IMR-90 (cell line): Measurements from ENCODE around the gene SLC26A1. TPM values are rescaled to one million over a fixed set of nuclear protein-coding genes. Genes with fewer than 3 reads are reported as not detected.

Experiments used
- ATAC-seq: fragments of 200-7000 bp; cut with Tn5 transposase; 2 replicates; pipeline ENCODE4 v1.9.1; 2020; ENCODE audit warnings: low read depth, mild to moderate bottlenecking, moderate library complexity
- BruUV-seq: library from RNA; stranded (reverse); fragments of 400-500 nt; replicated peaks from 2 replicates; lab custom pipeline; 2021; lab: Mats Ljungman, UMichigan
- CTCF ChIA-PET: fragments of 300-600 bp; formaldehyde crosslinking; extraction: SDS; loops from one replicate; lab custom pipeline; 2021; ENCODE audit warnings: antibody characterized with exemption; lab: Yijun Ruan, JAX
- POLR2A ChIA-PET: fragments of 300-600 bp; sonication (Branson Sonifier 250); formaldehyde crosslinking; loops from one replicate; lab custom pipeline; 2022; ENCODE audit warnings: antibody characterized with exemption; ENCODE audit not compliant: unreplicated experiment; lab: Charles Lee
- DNase-seq: peaks from one replicate; pipeline ENCODE4 v3.0.0; 2013
- H2AFZ ChIP-seq: replicated peaks from 2 replicates; pipeline ENCODE3; 2013; ENCODE audit warnings: low read length, mild to moderate bottlenecking; ENCODE audit not compliant: poor library complexity
- H2AK5ac ChIP-seq: 2 replicates; pipeline ENCODE4 v1.6.1; 2013; ENCODE audit warnings: low read depth, low read length, inconsistent platforms
- H2AK9ac ChIP-seq: replicated peaks from 2 replicates; pipeline ENCODE3; 2013; ENCODE audit warnings: mild to moderate bottlenecking, low read depth, low read length, moderate library complexity; ENCODE audit not compliant: poor library complexity
- H2BK120ac ChIP-seq: 2 replicates; pipeline ENCODE4 v1.6.1; 2013; ENCODE audit warnings: low read depth, low read length, inconsistent platforms
- H2BK15ac ChIP-seq: 3 replicates; pipeline ENCODE4 v1.6.1; 2013; ENCODE audit warnings: low read depth, low read length, inconsistent platforms
- H2BK20ac ChIP-seq: 2 replicates; pipeline ENCODE4 v1.6.1; 2013; ENCODE audit warnings: low read depth, mild to moderate bottlenecking, inconsistent platforms, low read length, moderate library complexity
- H2BK5ac ChIP-seq: 2 replicates; pipeline ENCODE4 v1.6.1; 2013; ENCODE audit warnings: mild to moderate bottlenecking, low read depth, low read length, inconsistent platforms; ENCODE audit not compliant: poor library complexity, severe bottlenecking
- H3K14ac ChIP-seq: replicated peaks from 2 replicates; pipeline ENCODE4 v1.6.1; 2013; ENCODE audit warnings: low read depth, low read length, inconsistent platforms
- H3K18ac ChIP-seq: 2 replicates; pipeline ENCODE4 v1.6.1; 2013; ENCODE audit warnings: low read depth, low read length, control low read depth
- H3K23ac ChIP-seq: 2 replicates; pipeline ENCODE4 v1.6.1; 2013; ENCODE audit warnings: low read depth, low read length, inconsistent platforms
- H3K27ac ChIP-seq: 2 replicates; pipeline ENCODE4 v1.5.1; 2013; ENCODE audit warnings: mild to moderate bottlenecking, control low read depth, low read length; ENCODE audit not compliant: insufficient read depth
- H3K27me3 ChIP-seq: 2 replicates; pipeline ENCODE4 v1.6.1; 2013; ENCODE audit warnings: low read length; ENCODE audit not compliant: control insufficient read depth, insufficient read depth
- H3K36me3 ChIP-seq: 2 replicates; pipeline ENCODE4 v1.6.1; 2013; ENCODE audit warnings: low read length, mixed read lengths; ENCODE audit not compliant: control insufficient read depth, insufficient read depth
- H3K4ac ChIP-seq: 2 replicates; pipeline ENCODE4 v1.6.1; 2013; ENCODE audit warnings: low read depth, low read length, inconsistent platforms
- H3K4me1 ChIP-seq: 2 replicates; pipeline ENCODE4 v1.6.1; 2013; ENCODE audit warnings: low read length, mixed read lengths; ENCODE audit not compliant: control insufficient read depth, insufficient read depth
- H3K4me2 ChIP-seq: 2 replicates; pipeline ENCODE4 v1.6.1; 2013; ENCODE audit warnings: low read depth, mild to moderate bottlenecking, control low read depth, low read length, moderate library complexity
- H3K4me3 ChIP-seq: 2 replicates; pipeline ENCODE4 v1.5.1; 2013; ENCODE audit warnings: low read depth, mild to moderate bottlenecking, control low read depth, low read length, moderate library complexity; ENCODE audit not compliant: insufficient read depth
- H3K56ac ChIP-seq: 2 replicates; pipeline ENCODE4 v1.6.1; 2013; ENCODE audit warnings: low read length, inconsistent platforms; ENCODE audit not compliant: insufficient read depth; ENCODE audit errors: extremely low read depth
- H3K79me1 ChIP-seq, 2 experiments: 2 replicates each; pipeline ENCODE4 v1.6.1; 2013; ENCODE audit warnings: low read length in 2 of 2, inconsistent platforms in 1 of 2, low read depth in 1 of 2
- H3K9ac ChIP-seq: 2 replicates; pipeline ENCODE4 v1.6.1; 2013; ENCODE audit warnings: low read depth, low read length, control low read depth
- H3K9me1 ChIP-seq: 2 replicates; pipeline ENCODE4 v1.6.1; 2013; ENCODE audit warnings: low read length, inconsistent platforms; ENCODE audit not compliant: insufficient read depth
- H3K9me3 ChIP-seq: 2 replicates; pipeline ENCODE4 v1.6.1; 2013; ENCODE audit warnings: low read length; ENCODE audit not compliant: control insufficient read depth, insufficient read depth
- H4K20me1 ChIP-seq: 2 replicates; pipeline ENCODE4 v1.6.1; 2013; ENCODE audit warnings: low read length, inconsistent platforms; ENCODE audit not compliant: insufficient read depth
- H4K5ac ChIP-seq: 2 replicates; pipeline ENCODE4 v1.6.1; 2013; ENCODE audit warnings: mild to moderate bottlenecking, low read depth, low read length, control low read depth
- H4K8ac ChIP-seq, 2 experiments: 2 replicates each; pipeline ENCODE4 v1.6.1; 2013; ENCODE audit warnings: low read depth in 2 of 2, low read length in 2 of 2, control low read depth in 1 of 2, inconsistent platforms in 1 of 2
- H4K91ac ChIP-seq: 2 replicates; pipeline ENCODE4 v1.6.1; 2013; ENCODE audit warnings: low read depth, low read length, inconsistent platforms; ENCODE audit not compliant: insufficient read depth
- CHD1 ChIP-seq: IDR thresholded peaks from 2 replicates; pipeline ENCODE4 v1.6.1; 2012; ENCODE audit warnings: low read depth, low read length, improper control_type of control experiment
- FOS ChIP-seq: fragments of 150-350 bp; IDR thresholded peaks from 2 replicates; pipeline ENCODE4 v1.6.1; 2016; ENCODE audit warnings: low read depth, low read length
- MAFK ChIP-seq: IDR thresholded peaks from 2 replicates; pipeline ENCODE4 v1.6.1; 2012; ENCODE audit warnings: low read depth, low read length, improper control_type of control experiment
- NFE2L2 ChIP-seq: fragments of 150-350 bp; IDR thresholded peaks from 2 replicates; pipeline ENCODE4 v1.6.1; 2016; ENCODE audit warnings: low read depth, mild to moderate bottlenecking, low read length
- POLR2A ChIP-seq: IDR thresholded peaks from 2 replicates; pipeline ENCODE4 v1.6.1; 2012; ENCODE audit warnings: mild to moderate bottlenecking, low read depth, low read length
- RAD21 ChIP-seq: IDR thresholded peaks from 2 replicates; pipeline ENCODE4 v1.6.1; 2012; ENCODE audit warnings: low read length, improper control_type of control experiment
- RFX5 ChIP-seq: IDR thresholded peaks from 2 replicates; pipeline ENCODE4 v1.8.0; 2012; ENCODE audit warnings: low read depth, mild to moderate bottlenecking, low read length, moderate library complexity
- SMC3 ChIP-seq: fragments of 150-350 bp; IDR thresholded peaks from 2 replicates; pipeline ENCODE4 v1.6.1; 2016; ENCODE audit warnings: low read depth, mild to moderate bottlenecking, antibody characterized with exemption, low read length, moderate library complexity
- WGBS, 2 experiments: methylation state at CpG; one replicate each; pipeline versions ENCODE4 v1.1.5 to v1.1.7; 2013; ENCODE audit warnings: missing lambda C conversion rate in 2 of 2; ENCODE audit not compliant: insufficient read length in 1 of 2; ENCODE audit errors: extremely low coverage in 2 of 2; 5-methylcytosine and 5-hydroxymethylcytosine counted together
- dilution Hi-C: fragments of 300-500 bp; cut with HindIII; formaldehyde crosslinking; loops from one replicate; pipeline ENCODE4 v1.14.3; 2018; ENCODE audit warnings: low sequenced_read_pairs; ENCODE audit not compliant: unreplicated experiment
- in situ Hi-C: fragments of 300-500 bp; cut with MboI; formaldehyde crosslinking; loops from 3 replicates; pipeline ENCODE4 v1.14.3; 2019; ENCODE audit warnings: low sequenced_read_pairs, inconsistent platforms, mixed read lengths
- intact Hi-C: fragments of 100-400 bp; cut with micrococcal nuclease; formaldehyde crosslinking; loops from 2 replicates; pipeline ENCODE4 v1.10.0; 2022
- polyA plus RNA-seq, 3 experiments: library from polyadenylated mRNA; depleted of rRNA; stranded (reverse); fragments of >200 nt; gene quantifications; 2 replicates each; pipeline ENCODE4 v1.2.3, GENCODE V29; 2012; ENCODE audit warnings: low replicate concordance in 1 of 3
- total RNA-seq: library from RNA; depleted of rRNA; stranded (reverse); fragments of >200 nt; gene quantifications from 2 replicates; pipeline ENCODE4 v1.2.3, GENCODE V29; 2012
- TF ChIP-seq, protein P1 (sequence below): fragments of 150-350 bp; IDR thresholded peaks from 2 replicates; pipeline ENCODE4 v1.6.1; 2016; ENCODE audit warnings: low read depth, mild to moderate bottlenecking, low read length, moderate library complexity, borderline replicate concordance
- TF ChIP-seq, protein P2 (sequence below): fragments of 150-350 bp; IDR thresholded peaks from 2 replicates; pipeline ENCODE4 v1.6.1; 2017; ENCODE audit warnings: mild to moderate bottlenecking, antibody characterized with exemption, low read length, low read depth

SLC26A1 gene
- total and polyA plus RNA-seq, 2 of the 4 experiments (the other 2 are of a cell fraction) = 0.09 TPM; not detected in 1

DNA sequence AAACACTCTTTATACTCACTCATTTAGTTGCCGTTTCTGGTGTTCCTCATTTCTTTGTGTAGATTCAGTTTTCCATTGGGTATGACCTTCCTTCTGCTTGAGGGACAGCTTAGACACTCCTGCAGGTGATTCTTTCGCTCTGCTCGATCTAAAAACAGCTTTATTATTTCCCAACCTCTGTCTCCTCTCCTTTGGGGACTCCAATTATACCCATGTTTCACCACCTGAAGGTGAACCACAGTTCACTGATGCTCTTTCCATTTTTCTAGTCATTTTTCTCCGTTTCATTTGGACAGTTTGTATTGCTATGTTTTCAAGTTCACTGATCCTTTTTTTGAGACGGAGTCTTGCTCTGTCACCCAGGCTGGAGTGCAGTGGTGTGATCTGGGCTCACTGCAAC lies 13.7 kb upstream of the SLC26A1 start:
- ATAC-seq (no peak), DNase-seq (no peak)
- intact Hi-C loops (no loop called here), dilution Hi-C loops (no loop called here), in situ Hi-C loops (no loop called here)
- no peak overlapping the region for H3K4me3 ChIP-seq
- no TSS peak for BruUV-seq
- H2BK15ac ChIP-seq = no peak overlapping the region
- H4K20me1 ChIP-seq = peaks cover 6% of the 10 kb centered on the region
- TF ChIP-seq RAD21 = no peak
- TF ChIP-seq POLR2A = no peak
- TF ChIP-seq, protein P1, sequence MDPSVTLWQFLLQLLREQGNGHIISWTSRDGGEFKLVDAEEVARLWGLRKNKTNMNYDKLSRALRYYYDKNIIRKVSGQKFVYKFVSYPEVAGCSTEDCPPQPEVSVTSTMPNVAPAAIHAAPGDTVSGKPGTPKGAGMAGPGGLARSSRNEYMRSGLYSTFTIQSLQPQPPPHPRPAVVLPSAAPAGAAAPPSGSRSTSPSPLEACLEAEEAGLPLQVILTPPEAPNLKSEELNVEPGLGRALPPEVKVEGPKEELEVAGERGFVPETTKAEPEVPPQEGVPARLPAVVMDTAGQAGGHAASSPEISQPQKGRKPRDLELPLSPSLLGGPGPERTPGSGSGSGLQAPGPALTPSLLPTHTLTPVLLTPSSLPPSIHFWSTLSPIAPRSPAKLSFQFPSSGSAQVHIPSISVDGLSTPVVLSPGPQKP = no peak
- TF ChIP-seq CHD1 = no peak
- TF ChIP-seq FOS = no peak
- no peak for TF ChIP-seq SMC3
- TF ChIP-seq NFE2L2 = no peak
- TF ChIP-seq RFX5 = no peak
- TF ChIP-seq, protein P2, sequence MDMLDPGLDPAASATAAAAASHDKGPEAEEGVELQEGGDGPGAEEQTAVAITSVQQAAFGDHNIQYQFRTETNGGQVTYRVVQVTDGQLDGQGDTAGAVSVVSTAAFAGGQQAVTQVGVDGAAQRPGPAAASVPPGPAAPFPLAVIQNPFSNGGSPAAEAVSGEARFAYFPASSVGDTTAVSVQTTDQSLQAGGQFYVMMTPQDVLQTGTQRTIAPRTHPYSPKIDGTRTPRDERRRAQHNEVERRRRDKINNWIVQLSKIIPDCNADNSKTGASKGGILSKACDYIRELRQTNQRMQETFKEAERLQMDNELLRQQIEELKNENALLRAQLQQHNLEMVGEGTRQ = no peak
- no peak for TF ChIP-seq MAFK
- WGBS, 2 experiments = no CpG with 5 or more reads among the region's 5 CpGs
- no peak overlapping the region for H3K27ac ChIP-seq
- H3K4ac ChIP-seq = no peak overlapping the region
- ChIA-PET CTCF (no interaction called here), POLR2A (no interaction called here)
- no peak overlapping the region for H3K23ac ChIP-seq
- H3K18ac ChIP-seq = no peak overlapping the region
- H3K36me3 ChIP-seq = no peaks in the 10 kb centered on the region
- no peak overlapping the region for H2BK20ac ChIP-seq
- H2BK120ac ChIP-seq = no peak overlapping the region
- H3K4me2 ChIP-seq = no peak overlapping the region
- H2AK9ac ChIP-seq = no peak overlapping the region
- H3K9ac ChIP-seq = no peak overlapping the region
- H4K8ac ChIP-seq = no peak overlapping the region
- H3K79me1 ChIP-seq = no peaks in the 10 kb centered on the region
- no peak overlapping the region for H3K56ac ChIP-seq
- no peak overlapping the region for H4K91ac ChIP-seq
- no peaks in the 10 kb centered on the region for H3K9me1 ChIP-seq
- H3K27me3 ChIP-seq = peaks cover 45% of the 10 kb centered on the region
- peaks cover 3% of the 10 kb centered on the region for H3K9me3 ChIP-seq
- H3K4me1 ChIP-seq = peaks cover 16% of the 10 kb centered on the region
- no peak overlapping the region for H4K5ac ChIP-seq
- H2BK5ac ChIP-seq = no peak overlapping the region
- no peak overlapping the region for H2AK5ac ChIP-seq
- H3K14ac ChIP-seq = no peak overlapping the region
- H2AFZ ChIP-seq = no peak overlapping the region
